DMS114 treated with DMSO at 0.1 percent for 48 hours (cell line): ENCODE data around the gene EVI2A.
"Not testable (repeated sequence)": the region's sequence is repeated elsewhere in the genome, so short reads cannot be mapped to it uniquely, and the experiment has no call there.

Experiments used
- DNase-seq: peaks from one replicate; lab custom pipeline; 2025; ENCODE audit not compliant: unreplicated experiment; lab: John Stamatoyannopoulos, UW

EVI2A gene, protein sequence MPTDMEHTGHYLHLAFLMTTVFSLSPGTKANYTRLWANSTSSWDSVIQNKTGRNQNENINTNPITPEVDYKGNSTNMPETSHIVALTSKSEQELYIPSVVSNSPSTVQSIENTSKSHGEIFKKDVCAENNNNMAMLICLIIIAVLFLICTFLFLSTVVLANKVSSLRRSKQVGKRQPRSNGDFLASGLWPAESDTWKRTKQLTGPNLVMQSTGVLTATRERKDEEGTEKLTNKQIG

GRCh38 chr17:31321481-31321880, at the start of gene EVI2A:
TSS of gene EVI2A (minus strand) at chr17:31321622. CDS start at chr17:31319013, 2,609 bp downstream.
- no peak for DNase-seq

GRCh38 chr17:31369266-31369665, 47.8 kb upstream of the EVI2A start:
- no peak for DNase-seq

DNA sequence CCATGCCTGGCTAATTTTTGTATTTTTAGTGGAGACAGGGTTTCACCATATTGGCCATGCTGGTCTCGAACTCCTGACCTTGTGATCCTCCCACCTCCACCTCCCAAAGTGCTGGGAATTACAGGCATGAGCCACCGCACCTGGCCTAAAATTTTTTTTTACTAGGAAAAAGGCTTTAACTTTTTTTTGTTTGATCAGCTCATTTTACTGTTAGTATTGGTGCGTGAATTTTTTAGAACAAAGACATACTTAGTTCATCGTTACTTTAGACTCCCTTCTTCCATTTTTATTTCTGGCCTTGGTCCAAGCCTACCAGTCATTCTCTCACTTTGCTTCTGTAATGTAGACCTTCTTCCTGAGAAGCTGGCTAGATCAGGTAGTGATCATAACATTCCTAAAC, 44.7 kb upstream of the EVI2A start:
- no peak for DNase-seq

GRCh38 chr17:31364012-31364411, 42.6 kb upstream of the EVI2A start:
- no peak for DNase-seq

DNA sequence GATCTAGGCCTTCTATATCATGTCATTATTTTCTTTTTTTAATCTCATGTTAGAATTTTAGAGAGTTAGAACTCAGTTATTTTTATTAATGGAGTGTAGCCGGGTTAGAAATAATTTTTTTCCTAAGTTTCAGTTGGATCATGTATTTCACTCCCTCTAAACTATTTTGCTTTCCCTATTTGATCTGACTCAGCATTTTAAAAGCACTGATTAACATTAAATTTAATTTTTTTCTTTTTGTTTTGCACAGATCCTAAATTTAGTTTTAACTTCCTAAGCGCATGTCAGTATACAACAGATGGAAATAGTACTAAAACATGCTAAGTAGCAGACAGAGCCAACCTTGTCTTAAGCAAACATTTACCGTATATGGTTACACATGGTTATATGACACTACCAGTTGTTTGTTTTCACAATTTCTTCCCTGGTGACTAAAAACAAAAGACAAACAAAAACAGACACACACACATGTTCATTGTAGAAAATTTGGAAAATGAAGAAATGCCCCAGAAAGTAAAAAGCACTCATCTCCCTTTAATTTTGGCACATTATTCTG, 36.5 kb upstream of the EVI2A start:
- DNase-seq, result no peak

GRCh38 chr17:31357091-31357490, 35.7 kb upstream of the EVI2A start:
- DNase-seq, result no peak

DNA sequence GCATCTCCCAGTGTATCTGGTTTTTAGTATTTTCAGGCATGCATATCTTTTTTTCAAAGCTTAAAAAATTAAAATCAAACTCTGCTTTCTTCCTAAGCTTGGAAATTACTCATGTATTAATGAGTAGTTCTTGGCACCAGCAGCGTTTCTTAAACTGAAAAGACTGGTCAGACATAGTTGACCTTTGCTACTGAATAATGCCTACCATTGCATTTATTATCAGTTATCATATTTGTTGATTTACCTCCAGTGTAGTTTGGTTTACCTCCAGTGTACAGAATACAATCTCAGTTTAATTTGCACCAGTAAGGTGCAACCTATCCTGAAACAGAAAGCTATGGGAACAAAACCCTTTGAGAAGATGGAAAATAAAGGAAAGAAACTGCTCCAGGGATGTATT, 34.5 kb upstream of the EVI2A start:
- no peak for DNase-seq

GRCh38 chr17:31349454-31349853, 28.0 kb upstream of the EVI2A start:
- no peak for DNase-seq

DNA sequence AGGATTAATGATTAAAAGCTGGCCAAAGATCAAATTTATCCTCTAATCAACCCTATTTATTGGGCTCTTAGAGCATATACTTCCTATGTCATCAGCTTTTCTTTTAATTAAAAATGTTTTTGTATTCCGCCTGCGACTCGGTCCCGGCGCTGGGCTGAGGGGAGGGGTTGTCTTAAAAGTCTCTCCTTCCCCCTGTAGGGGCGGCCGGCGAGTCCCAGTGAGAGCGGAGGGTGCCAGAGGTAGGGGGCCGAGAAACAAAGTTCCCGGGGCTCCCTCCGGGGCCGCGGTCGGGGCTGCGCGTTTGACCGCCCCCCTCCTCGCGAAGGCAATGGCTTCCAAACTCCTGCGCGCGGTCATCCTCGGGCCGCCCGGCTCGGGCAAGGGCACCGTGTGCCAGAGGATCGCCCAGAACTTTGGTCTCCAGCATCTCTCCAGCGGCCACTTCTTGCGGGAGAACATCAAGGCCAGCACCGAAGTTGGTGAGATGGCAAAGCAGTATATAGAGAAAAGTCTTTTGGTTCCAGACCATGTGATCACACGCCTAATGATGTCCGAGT, 23.8 kb upstream of the EVI2A start:
- DNase-seq, result not testable (repeated sequence)

GRCh38 chr17:31339906-31340661, 18.7 kb upstream of the EVI2A start:
- no peak for DNase-seq

DNA sequence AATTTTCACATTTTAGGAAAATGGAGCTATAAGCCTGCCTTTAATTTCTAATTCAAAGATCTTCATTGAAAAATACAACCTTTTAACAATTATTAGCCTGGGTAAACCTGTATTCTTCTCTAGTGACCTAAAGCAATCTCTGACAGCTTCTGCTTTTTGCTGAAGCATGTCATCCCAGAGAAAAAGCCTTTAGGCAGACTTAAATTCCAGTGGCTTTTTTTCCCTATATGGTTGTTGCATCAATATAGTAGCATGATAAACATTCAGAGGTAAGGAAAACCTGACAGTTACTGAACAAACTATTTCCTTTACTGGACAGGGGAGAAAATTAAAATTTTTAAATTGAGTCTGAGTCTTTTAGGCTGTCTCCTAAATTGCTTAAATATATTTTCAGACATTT, 7.8 kb upstream of the EVI2A start:
- no peak for DNase-seq

GRCh38 chr17:31328160-31328535, 6.7 kb upstream of the EVI2A start:
- DNase-seq, result no peak

DNA sequence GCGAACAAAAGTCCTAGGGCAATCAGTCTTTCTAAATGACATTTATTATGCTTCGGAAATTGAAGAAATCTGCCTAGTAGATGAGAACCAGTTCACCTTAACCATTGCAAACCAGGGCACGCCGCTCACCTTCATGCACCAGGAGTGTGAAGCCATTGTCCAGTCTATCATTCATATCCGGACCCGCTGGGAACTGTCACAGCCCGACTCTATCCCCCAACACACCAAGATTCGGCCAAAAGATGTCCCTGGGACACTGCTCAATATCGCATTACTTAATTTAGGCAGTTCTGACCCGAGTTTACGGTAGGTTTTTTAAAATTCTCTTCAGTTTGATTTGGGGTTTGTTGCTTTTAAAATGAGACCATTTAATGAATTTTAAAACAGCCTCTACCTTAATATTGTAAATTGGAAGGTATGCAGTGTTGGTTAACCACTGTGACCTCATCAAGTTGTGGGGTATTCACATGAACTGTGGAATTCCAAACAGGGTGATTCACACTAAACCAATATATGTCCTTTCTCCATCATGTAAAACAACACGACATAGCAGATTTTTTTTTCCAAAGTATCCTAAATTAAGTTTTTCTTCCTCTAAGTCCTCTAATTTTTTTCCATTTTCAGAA, 6.2 kb upstream of the EVI2A start:
- DNase-seq, result no peak

- no peak for DNase-seq
Observed at GRCh38 chr17:31323551-31323950, 2.1 kb upstream of the EVI2A start.

DNA sequence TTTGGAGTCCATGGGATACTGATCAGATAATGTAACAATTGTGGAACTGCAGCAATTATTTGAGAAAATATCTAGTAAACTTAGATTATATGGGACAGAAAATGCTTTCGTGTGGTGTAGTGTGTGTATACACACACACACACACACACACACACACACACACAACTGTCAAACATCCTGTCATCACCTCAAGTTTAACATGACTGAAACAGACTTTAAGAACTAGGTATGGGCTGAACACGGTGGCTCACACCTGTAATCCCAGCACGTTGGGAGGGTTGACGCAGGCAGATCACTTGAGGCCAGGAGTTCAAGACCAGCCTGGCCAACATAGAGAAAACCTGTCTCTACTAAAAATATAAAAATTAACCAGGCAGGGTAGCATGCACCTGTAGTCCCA, 544 bp upstream of the EVI2A start:
- DNase-seq, result no peak

DNA sequence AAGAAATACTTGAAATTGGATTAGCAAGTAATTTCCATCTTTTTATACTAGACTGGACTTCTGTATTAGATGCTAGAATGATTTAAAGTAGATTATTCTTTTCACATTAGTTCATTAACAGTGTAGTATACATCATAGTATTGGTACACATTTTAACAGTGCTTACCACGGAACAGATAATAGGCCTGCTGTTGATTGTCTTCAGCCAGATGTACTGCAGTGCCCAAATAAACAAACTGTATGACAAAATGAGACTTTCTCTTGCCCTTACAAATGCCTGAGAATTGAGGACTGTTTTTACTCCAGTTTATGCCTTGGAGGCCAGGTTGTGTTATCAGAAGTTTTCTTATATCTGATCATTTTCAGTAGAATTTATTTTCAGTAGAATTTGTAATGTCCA, 631 bp downstream of the EVI2A start:
- DNase-seq, result no peak

DNA sequence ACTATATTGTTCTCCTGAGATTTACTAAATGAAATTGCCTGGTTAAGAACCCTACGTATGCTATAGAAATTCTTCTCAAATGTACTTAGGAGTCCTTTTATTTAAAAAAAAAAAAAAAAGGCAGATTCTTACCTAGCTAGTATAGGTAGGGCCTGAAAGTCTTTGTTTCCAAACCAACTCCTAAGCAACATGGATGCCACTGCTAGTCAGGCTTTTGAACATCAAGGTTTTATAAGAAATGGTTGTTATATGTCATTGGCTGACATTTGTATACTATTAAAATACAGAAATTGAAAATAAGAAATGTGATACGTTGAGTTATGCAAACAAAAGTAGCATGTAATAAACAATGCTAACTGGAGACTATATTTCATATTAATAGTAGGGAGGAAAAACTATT, 1.2 kb downstream of the EVI2A start:
- DNase-seq, result no peak

DNA sequence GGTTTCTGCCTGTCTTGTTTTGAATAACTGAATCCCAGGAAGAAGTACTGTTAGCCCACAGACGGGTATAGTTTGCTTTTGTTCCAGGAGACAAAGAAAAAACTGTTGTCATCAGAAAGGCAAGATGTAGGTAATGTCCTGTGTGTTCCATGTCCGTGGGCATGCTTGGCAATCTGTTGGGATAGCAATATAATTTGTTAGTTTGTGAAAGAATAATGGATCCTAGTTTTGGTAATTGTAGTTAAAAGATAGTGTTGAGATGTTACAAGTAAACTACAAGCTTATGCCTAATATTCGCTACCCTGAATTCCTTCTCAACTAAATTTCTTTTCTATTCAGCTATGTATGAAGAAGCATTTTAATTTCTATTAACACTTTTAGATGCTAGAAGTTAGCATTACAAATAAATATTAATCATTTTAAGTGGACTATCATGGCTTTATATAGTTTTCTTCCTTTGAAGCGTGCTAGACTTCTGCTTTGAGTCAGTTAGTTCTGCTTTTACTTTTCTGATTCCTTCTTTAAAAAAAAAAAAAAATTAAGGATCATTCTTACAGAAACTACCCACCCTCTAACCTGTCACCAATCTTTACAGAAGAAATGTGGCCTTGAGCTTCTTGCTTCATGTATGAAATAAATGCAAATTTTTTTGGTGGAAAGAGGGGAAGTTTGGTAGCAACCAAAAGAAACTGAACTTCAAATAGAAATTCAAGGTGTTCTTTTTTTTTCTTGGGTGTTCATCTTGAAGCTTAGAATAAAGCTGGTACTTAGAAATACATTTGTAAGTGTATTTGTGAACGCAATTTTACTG, 2.4 kb downstream of the EVI2A start:
- DNase-seq, result no peak

- no peak for DNase-seq
Observed at GRCh38 chr17:31318298-31318801, 3.1 kb downstream of the EVI2A start.

GRCh38 chr17:31314782-31315100, 6.7 kb downstream of the EVI2A start:
- DNase-seq, result no peak
